Kidney capillary endothelial cell (primary cell): Measurements from ENCODE around the gene PPARGC1A.
A peak's percentile ranks its signal among the peaks of the same experiment; 100 is the strongest.

ENCODE experiments used
- DNase-seq: peaks from one replicate; pipeline ENCODE4 v3.0.0-alpha.2; 2018; ENCODE audit warnings: low spot score

PPARGC1A gene

DNA sequence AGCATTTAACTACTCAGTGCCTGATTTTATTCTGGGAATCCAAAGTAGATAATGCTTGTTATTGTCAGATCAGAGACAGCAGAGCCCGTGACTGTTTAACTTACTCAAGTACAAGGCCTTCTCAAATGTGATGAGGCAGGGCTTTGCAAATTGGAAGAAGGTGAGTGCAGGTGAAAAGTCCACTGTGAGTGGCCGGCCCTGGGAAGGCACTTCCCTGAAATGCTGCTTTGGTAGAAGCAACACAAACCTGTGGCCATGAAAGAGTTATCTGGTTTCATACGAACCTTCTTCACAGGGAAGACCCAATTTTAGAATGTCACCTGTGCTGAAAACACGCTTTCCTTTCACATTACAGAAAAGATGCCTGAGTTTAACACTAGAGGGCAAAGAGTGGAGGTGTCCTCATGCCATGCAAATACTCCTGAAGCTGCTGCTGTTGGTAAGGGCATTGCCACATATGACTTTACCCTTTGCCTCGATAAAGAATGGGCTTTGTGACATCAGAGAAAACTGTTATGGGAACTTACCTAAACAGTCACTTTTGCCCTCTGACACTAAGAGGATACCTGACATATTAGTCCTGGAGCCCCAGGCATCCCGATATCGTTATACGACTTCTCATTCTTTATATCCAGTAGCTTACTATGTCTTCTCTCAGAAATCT lies 8.0 kb downstream of the PPARGC1A start:
- DNase-seq, result no peak

DNA sequence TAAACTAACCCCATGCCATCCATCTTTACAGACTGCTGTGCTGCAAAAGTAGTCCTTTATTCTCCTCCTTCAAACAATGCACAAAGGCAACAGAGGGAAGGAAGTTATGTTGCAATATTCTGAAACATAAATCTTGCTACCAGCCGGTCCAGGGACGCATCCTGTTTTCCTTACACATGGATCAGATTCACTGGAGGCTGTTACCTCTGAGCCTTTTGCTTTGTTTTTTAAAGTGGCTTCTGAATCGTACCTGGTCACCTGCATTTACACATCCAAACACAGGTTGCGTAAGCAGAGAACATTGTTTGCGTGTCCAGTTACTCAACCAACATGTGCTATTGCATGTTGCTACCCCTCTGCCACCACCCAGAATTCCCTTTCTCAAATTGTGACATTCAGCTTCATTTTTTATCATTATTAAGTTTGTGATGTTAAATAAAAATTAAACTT lies 8.8 kb downstream of the PPARGC1A start:
- no peak for DNase-seq

GRCh38 chr4:23878912-23879732 lies 10.7 kb downstream of the PPARGC1A start:
- no peak for DNase-seq

DNA sequence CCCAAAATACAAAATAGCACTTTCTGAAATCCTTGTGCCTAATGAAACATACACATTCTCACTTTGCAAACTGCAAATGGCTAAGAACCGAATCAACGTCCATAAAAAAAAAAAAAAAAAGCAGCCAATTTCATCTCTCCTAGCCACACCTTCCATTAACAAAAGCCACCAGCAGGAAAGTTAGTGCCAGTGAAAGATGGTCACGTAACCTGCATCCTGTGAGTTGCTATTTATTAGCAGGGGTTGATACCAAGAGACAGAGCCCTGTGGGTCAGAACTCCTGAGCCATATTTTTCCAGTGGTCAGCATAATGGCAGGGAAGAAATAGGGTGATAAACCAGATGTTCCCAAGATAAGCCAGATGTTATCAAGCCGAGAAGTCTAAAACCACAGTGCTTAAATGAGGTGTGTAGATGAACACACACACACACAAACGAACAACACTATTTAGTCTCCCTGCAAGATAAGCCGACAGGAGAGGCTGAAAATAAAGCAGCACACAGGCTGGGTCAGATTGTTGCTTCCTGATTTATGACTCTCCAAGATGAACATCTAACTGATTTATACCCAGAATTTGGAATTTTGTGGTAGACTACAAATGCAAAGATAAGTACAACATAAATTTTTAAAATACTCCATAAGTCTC lies 11.5 kb downstream of the PPARGC1A start:
- no peak for DNase-seq

DNA sequence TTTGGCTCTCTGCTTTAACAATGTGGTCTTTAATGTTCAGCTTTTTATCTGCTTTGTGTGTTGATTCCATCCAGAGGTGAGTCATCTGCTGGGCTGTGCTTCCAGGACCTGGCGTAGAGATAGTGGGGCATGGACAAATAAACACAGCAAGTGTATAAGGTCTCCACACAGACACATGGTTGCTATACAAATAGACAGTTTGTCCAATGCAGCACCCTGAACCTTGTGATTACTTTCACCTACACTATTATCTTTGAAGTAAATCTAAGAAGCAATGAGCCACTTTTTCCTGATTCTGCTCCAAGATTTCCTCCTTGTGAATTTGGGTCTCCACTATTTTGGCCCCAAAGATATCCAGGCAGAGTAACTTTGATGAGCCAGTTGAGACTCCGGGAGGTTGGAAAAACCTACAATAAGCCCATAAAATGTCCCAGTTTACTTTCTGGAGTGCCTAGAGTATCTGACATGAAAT lies 12.1 kb downstream of the PPARGC1A start:
- no peak for DNase-seq

DNA sequence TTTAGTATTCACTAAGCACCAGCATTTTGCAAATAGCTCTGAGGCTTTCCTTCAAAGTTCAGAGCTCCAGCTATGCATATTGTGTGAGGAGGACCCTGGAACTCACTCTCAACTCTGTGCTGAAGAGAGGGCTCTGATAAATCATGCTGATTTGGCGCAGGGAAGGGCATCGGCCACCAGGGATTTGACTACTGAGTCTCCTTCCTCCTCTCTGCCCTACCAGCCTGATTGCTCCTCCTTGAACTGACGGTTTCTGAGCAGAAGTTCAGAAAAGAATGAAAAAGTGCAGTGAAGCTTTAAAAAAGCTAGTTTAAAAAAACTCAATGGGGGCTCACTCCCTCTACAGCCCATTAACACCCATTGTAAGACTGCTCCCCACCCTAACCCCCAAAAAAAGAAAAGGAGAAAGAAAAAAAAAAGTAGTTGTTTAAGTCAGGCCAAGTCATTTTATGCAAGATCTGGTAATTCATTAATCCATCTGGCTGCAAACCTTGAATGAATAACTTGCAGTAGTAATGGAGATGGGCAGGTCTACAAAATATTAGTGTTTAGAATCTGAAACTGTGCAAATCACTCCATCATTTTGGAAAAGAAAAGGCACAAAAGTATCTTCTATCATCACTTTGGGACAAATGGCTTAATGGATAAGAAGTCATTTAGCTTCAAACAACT lies 13.3 kb downstream of the PPARGC1A start:
- DNase-seq, result no peak

DNA sequence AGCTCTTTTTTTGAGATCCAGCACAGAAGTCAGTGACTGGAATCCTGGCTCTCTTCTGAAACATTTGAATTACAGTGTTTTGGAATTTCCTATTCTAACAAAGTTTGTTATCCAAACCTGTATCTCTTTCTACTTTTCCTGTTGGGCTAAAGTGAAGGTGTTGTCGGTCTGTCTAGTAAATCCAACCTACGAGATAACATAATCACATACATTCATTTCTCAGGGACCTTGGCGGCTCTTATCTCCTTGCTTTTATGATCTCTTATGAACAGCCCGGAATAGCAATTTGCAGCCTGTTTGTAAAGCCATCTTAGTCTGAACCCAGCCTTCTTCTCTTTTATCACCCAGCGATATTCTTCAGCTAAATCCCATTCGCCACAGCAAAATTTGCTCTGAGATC lies 14.5 kb downstream of the PPARGC1A start:
- no peak for DNase-seq

DNA sequence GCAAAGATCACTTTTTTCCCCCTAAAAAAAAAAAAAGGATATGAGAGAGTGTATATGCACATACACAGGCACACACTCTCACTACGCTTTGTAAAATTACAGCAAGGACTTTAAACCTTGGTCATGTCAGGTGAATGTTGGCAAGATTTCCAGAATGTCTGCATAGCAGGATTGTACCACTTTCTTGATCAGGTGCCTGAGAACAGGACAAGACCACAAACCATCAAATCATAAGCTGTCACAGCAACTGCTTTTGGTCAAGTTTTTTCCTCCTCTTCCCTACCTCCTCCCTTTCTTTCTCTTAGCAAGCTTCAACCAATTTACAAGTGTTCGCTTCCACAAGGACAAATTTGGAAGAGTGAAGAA lies 15.3 kb downstream of the PPARGC1A start:
- no peak for DNase-seq

- no peak for DNase-seq
Measured at GRCh38 chr4:23873717-23874535, 15.9 kb downstream of the PPARGC1A start.

- DNase-seq, result no peak
Measured at GRCh38 chr4:23871426-23871825, 18.4 kb downstream of the PPARGC1A start.

GRCh38 chr4:23866450-23867075 lies 23.3 kb downstream of the PPARGC1A start:
- DNase-seq, result no peak

DNA sequence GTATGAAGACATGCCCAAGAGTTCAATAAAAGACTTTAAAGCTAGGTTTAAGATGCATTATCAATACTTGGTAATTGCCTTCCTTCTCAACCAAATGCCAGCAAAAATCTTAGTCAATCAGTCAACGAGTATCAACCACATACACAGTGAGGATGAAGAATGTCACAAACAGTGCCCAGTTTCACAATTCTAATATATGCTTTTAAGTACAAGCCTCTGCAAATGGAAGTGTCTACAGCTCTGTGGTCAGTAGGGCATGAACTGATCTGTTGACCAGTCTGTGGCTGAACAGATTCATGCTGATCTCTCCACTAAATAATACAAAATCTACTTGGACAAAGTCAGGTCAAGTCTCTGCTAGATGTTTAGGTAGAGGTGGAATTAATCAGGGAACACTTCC lies 27.9 kb downstream of the PPARGC1A start:
- DNase-seq, result no peak

DNA sequence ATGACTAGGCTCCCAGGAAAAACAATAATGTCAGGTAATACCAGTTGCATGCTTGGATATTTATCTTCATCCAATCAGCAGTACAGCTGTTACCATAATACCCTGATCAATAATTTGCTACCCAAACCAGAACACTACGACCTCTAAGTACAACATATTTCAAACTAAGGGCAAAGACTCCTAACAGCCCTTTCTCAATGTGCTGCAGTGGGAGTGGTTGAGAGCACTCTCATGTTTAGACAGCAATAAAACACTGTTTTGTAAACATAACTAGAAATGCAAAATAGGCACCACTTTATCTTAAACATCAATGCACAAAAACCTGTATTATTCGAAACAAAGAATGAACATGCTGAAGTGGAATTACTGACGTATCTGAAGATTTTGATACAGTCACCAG lies 28.9 kb downstream of the PPARGC1A start:
- DNase-seq, result no peak

DNA sequence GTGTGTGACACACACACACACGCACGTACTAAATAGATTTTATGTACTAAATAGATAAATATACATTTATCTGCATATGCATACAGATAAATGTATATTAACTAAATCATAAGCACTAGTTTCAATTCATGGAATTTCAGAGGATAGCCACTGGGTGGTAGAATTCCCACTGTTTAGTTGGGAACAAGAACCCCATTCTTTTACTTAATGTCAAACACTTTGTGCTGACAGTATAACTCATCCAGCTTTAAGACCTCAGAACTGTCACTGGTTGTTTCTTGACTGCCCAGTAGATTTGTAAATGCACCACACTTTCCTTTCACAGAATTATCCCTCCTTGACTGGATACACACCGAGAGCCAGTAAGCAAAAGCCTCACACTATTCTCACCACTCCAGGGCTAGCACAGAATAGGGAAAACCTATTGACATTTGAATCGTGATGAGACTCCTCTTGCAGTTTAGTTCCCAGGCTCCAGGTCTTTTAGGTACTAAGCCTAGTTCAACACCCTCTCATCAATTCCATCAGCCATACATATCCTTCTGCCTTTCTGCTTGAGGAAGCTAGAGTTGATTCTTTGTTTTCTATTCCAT lies 32.4 kb downstream of the PPARGC1A start:
- DNase-seq, result peak; percentile 2

DNA sequence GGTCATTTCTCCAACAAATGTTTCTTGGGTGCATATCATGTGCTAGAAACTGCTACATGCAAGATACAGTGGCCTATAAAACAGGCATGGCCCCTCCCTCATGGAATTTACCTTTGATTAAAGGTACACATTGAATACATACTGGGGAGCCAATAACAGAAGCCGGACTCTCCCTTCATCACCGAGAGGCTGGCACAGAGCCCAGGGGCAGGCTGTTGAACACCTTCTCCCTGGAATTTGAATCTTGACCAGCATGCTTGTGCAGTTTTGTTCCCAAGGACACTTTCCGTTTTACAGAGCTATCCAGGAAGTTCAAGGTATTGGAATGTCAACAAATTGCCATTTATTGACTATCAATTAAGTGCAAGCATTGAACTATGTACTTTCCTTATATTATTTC lies 33.2 kb downstream of the PPARGC1A start:
- DNase-seq, result no peak

DNA sequence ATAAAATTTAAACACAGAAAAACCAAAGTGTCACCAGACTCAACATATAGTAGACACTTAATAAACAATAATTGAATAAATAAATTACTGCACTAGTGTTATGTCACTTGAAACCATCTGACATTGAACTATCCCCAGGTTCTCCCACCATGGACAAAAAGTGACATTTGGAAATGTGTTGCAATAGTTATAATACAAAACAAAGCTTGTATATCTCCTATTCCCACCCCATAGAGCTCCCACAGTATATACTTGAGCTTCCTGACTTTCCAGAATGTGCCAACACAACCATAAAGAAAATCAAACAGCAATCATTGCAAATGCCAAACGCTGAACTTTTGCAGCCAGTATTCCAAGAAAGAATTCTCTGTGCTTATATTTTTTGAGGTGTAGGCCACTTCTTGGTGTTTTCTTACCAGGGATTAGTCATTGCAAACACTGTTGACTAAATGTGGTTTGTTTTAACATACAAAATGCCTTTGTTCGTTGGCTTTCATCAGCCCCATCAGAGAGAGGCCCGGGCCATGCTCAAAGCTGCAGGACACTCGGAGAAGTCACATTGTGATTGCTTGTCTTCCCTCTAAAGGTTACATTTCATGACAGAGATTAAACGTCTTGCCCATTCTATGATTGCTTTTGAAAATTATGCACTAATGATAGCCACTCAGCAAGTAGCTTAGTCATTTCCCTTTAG lies 33.8 kb downstream of the PPARGC1A start:
- no peak for DNase-seq

DNA sequence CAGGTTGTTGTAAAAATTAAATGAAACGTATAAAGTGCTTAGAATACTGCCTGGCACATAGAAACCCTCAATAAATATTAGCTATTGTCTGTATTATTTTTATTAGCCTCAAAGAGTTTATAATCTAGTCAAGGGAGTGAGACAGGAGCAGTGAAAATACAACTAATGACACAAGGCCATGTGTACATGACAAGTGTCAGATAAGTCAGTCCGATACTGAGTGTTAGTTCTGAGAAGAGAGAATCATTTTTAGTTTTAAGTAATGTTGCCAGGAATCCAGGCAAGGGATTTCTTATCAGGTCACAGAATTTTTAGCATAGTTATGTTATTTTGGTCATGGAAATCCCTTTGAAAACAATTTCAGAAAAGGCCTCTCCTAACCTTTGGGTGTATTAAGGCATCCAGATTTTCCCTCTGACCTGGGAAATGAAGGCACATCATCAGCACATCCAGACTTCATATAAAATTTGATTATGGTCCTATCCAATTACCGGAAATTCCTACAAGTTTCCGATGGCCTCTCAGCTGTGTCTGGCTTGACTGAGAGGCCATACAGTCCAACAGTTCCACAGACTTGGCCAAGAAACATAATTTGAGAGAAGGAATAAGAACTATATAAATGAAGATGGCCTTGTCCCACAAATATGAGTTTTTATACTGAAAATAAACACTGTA lies 35.7 kb downstream of the PPARGC1A start:
- DNase-seq, result no peak

- DNase-seq, result no peak
Measured at GRCh38 chr4:23851464-23851863, 38.4 kb downstream of the PPARGC1A start.

- DNase-seq, result no peak
Measured at GRCh38 chr4:23847158-23847557, 42.7 kb downstream of the PPARGC1A start.

- no peak for DNase-seq
Measured at GRCh38 chr4:23844961-23845360, 44.9 kb downstream of the PPARGC1A start.
